ENCODE measurements around the gene CASP6.
A peak's percentile ranks its signal among the peaks of the same experiment; 100 is the strongest.

The CASP6 gene

DNA sequence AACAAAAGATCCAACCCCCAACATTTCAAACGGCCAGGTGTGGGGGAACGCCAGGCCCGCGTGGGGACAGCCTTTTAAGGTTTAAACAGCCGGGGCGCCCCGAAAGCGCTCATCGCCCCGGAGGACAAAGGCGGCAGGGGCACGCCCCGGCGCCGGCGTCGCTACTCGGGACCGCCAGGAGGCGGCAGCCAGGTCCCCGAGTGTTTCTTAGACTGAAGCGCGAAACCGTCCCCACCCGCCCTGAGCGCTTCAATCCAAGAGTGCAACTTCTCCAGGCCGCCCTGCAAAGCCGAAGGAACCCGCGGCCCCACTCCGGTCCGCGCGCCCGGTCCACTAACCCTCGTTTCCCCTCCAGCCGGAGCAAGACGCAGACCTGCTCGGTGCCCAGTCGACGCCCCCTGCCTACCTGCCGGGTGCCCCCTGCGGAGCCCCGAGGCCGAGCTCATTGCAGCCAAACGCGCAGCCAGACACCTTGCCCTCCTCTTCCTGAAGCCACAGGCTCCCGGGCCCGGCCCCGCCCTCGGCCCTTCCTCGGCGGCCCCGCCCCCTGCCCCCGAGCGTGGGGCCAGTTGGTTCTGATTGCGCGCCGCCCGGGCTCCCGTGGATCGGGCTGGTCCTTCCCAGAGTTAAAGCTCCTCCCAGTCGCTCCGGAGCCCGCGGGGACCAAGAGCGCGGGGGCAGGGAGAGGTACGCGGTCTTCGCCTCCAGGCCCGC is at the start of gene CASP6:
Gene CASP6 (minus strand): TSS at position 496 of the 714 bp plus-strand sequence. CDS start 50 bp downstream, at position 446.
- H3K9me3 Mint-ChIP-seq (ENCODE audit: low read depth) = no peaks in the 10 kb centered on the region
- H3K4me3 Mint-ChIP-seq = peak within 1 kb of the TSS; percentile 92
- no peaks in the 10 kb centered on the region for H3K27me3 Mint-ChIP-seq
- no peaks in the 10 kb centered on the region for H3K36me3 Mint-ChIP-seq
- peak within 1 kb of the TSS; percentile 88 for H3K27ac Mint-ChIP-seq
- peaks cover 41% of the 10 kb centered on the region for H3K4me1 Mint-ChIP-seq (ENCODE audit: low read depth)

- Mint-ChIP-seq H3K9me3 (ENCODE audit: low read depth) (no peaks in the 10 kb centered on the region), H3K36me3 (no peaks in the 10 kb centered on the region), H3K4me1 (ENCODE audit: low read depth) (no peaks in the 10 kb centered on the region), H3K27ac (no peak overlapping the region), H3K27me3 (no peaks in the 10 kb centered on the region), H3K4me3 (no peak overlapping the region)
Observed at GRCh38 chr4:109752525-109752924, 49.3 kb upstream of the CASP6 start.

- Mint-ChIP-seq H3K27me3 (no peaks in the 10 kb centered on the region), H3K36me3 (no peaks in the 10 kb centered on the region), H3K9me3 (ENCODE audit: low read depth) (no peaks in the 10 kb centered on the region), H3K4me1 (ENCODE audit: low read depth) (no peaks in the 10 kb centered on the region), H3K27ac (no peak overlapping the region), H3K4me3 (no peak overlapping the region)
Observed at GRCh38 chr4:109751852-109752251, 48.6 kb upstream of the CASP6 start.

GRCh38 chr4:109750652-109751244 is 47.5 kb upstream of the CASP6 start:
- H3K4me1 Mint-ChIP-seq (ENCODE audit: low read depth) = no peaks in the 10 kb centered on the region
- H3K27ac Mint-ChIP-seq = no peak overlapping the region
- no peaks in the 10 kb centered on the region for H3K36me3 Mint-ChIP-seq
- H3K9me3 Mint-ChIP-seq (ENCODE audit: low read depth) = no peaks in the 10 kb centered on the region
- H3K27me3 Mint-ChIP-seq = no peaks in the 10 kb centered on the region
- no peak overlapping the region for H3K4me3 Mint-ChIP-seq

GRCh38 chr4:109749388-109750082 is 46.3 kb upstream of the CASP6 start:
- H3K9me3 Mint-ChIP-seq (ENCODE audit: low read depth) = no peaks in the 10 kb centered on the region
- H3K27ac Mint-ChIP-seq = no peak overlapping the region
- H3K4me3 Mint-ChIP-seq = no peak overlapping the region
- H3K4me1 Mint-ChIP-seq (ENCODE audit: low read depth) = no peaks in the 10 kb centered on the region
- no peaks in the 10 kb centered on the region for H3K36me3 Mint-ChIP-seq
- H3K27me3 Mint-ChIP-seq = no peaks in the 10 kb centered on the region

DNA sequence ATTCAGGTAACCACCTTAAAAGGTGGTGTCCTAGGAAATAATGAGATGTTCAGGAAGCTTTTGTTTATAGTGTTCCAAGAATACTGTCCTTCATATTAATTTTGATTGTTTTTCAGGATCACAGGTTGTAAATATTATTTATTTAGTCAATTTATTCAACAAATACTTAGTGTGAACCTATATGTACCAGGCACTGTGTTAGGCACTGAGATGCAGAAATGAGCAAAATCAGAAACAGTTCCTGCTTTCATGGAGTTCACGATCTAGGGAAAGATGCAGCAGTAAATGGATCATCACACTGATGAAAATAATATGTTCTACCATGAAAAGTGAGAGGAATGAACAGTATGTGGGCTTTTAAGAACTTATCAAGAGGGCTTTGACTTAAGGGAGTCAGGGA is 44.9 kb upstream of the CASP6 start:
- H3K36me3 Mint-ChIP-seq = no peaks in the 10 kb centered on the region
- no peaks in the 10 kb centered on the region for H3K27me3 Mint-ChIP-seq
- H3K9me3 Mint-ChIP-seq (ENCODE audit: low read depth) = no peaks in the 10 kb centered on the region
- H3K27ac Mint-ChIP-seq = no peak overlapping the region
- no peaks in the 10 kb centered on the region for H3K4me1 Mint-ChIP-seq (ENCODE audit: low read depth)
- no peak overlapping the region for H3K4me3 Mint-ChIP-seq

DNA sequence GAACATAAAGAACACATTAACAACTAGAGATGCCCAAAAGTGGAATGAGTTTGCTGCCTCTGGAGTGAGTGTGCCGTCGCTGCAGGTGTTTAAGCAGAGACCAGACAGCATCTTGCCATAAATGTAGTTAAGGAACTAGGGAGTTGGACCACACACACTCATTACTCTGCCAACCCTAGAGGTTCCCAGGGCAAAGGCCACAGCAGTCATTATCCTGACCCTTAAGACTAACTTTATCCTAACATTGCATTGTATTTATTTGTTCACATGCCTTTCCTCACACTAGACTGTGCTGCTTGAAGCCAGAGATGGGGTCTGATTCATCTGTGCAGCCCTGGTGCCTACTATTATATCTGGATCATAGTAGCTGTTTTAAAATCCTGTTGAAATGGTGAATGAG is 43.5 kb upstream of the CASP6 start:
- Mint-ChIP-seq H3K36me3 (no peaks in the 10 kb centered on the region), H3K27me3 (no peaks in the 10 kb centered on the region), H3K4me3 (no peak overlapping the region), H3K4me1 (ENCODE audit: low read depth) (no peaks in the 10 kb centered on the region), H3K27ac (no peak overlapping the region), H3K9me3 (ENCODE audit: low read depth) (no peaks in the 10 kb centered on the region)

GRCh38 chr4:109745830-109746229 is 42.6 kb upstream of the CASP6 start:
- no peak overlapping the region for H3K27ac Mint-ChIP-seq
- no peaks in the 10 kb centered on the region for H3K27me3 Mint-ChIP-seq
- H3K36me3 Mint-ChIP-seq = no peaks in the 10 kb centered on the region
- H3K4me1 Mint-ChIP-seq (ENCODE audit: low read depth) = no peaks in the 10 kb centered on the region
- no peak overlapping the region for H3K4me3 Mint-ChIP-seq
- H3K9me3 Mint-ChIP-seq (ENCODE audit: low read depth) = no peaks in the 10 kb centered on the region

GRCh38 chr4:109739547-109739946 is 36.3 kb upstream of the CASP6 start:
- no peak overlapping the region for H3K27ac Mint-ChIP-seq
- no peak overlapping the region for H3K4me3 Mint-ChIP-seq
- no peaks in the 10 kb centered on the region for H3K4me1 Mint-ChIP-seq (ENCODE audit: low read depth)
- peaks cover 4% of the 10 kb centered on the region for H3K27me3 Mint-ChIP-seq
- H3K9me3 Mint-ChIP-seq (ENCODE audit: low read depth) = no peaks in the 10 kb centered on the region
- H3K36me3 Mint-ChIP-seq = peaks cover 2% of the 10 kb centered on the region

DNA sequence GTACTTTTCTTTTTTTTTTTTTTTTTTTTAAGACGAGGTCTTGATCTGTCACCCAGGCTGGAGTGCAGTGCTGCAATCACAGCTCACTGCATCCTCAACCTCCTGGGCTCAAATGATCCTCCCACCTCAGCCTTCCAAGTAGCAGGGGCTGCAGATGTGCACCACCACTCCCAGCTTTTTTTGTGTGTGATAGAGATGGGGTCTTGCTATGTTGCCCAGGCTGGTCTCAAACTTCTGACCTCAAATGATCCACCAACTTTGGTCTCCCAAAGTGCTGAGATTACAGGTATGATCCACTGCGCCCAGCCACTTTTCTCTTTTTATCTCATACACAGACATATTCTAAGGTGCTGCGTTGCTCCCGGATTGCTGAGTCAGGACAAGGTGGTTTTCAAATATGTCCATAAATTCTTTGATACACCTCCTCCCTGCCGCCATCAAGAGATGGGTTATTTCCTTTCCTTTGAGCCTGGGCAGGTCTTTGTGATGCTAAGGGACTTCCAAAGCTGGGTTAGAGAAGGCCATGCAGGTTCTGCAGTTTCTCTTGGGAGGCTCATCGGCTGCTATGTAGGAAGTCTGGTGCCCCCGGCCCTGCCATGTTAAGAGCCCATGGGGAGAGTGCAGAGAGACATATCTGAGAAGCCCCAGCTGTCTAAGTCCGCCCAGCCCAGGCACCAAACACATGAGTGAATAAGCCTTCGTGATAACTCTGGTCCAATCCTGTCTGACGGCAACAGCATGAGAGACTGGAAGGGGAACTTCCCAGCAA is 35.0 kb upstream of the CASP6 start:
- peaks cover 2% of the 10 kb centered on the region for H3K36me3 Mint-ChIP-seq
- H3K4me3 Mint-ChIP-seq = no peak overlapping the region
- no peaks in the 10 kb centered on the region for H3K4me1 Mint-ChIP-seq (ENCODE audit: low read depth)
- H3K27ac Mint-ChIP-seq = no peak overlapping the region
- H3K27me3 Mint-ChIP-seq = peaks cover 4% of the 10 kb centered on the region
- H3K9me3 Mint-ChIP-seq (ENCODE audit: low read depth) = no peaks in the 10 kb centered on the region

GRCh38 chr4:109735566-109736365 is 32.5 kb upstream of the CASP6 start:
- H3K36me3 Mint-ChIP-seq = peaks cover 2% of the 10 kb centered on the region
- H3K27me3 Mint-ChIP-seq = peaks cover 4% of the 10 kb centered on the region
- no peak overlapping the region for H3K4me3 Mint-ChIP-seq
- H3K9me3 Mint-ChIP-seq (ENCODE audit: low read depth) = no peaks in the 10 kb centered on the region
- H3K27ac Mint-ChIP-seq = no peak overlapping the region
- H3K4me1 Mint-ChIP-seq (ENCODE audit: low read depth) = peaks cover under 1% of the 10 kb centered on the region

- H3K9me3 Mint-ChIP-seq (ENCODE audit: low read depth) = no peaks in the 10 kb centered on the region
- H3K36me3 Mint-ChIP-seq = no peaks in the 10 kb centered on the region
- H3K4me1 Mint-ChIP-seq (ENCODE audit: low read depth) = peaks cover 12% of the 10 kb centered on the region
- no peak overlapping the region for H3K4me3 Mint-ChIP-seq
- no peak overlapping the region for H3K27ac Mint-ChIP-seq
- H3K27me3 Mint-ChIP-seq = peaks cover 1% of the 10 kb centered on the region
Observed at GRCh38 chr4:109733728-109734127, 30.5 kb upstream of the CASP6 start.

- Mint-ChIP-seq H3K27ac (peak overlapping the region; percentile 76), H3K27me3 (no peaks in the 10 kb centered on the region), H3K4me1 (ENCODE audit: low read depth) (peaks cover 26% of the 10 kb centered on the region), H3K9me3 (ENCODE audit: low read depth) (no peaks in the 10 kb centered on the region), H3K4me3 (peak overlapping the region; percentile 84), H3K36me3 (peaks cover 3% of the 10 kb centered on the region)
Observed at GRCh38 chr4:109730619-109731545, 27.6 kb upstream of the CASP6 start.

Measured in activated naive CD8-positive, alpha-beta T cell (primary cell).